ENCODE data around the gene SRSF3.

SRSF3 gene

DNA sequence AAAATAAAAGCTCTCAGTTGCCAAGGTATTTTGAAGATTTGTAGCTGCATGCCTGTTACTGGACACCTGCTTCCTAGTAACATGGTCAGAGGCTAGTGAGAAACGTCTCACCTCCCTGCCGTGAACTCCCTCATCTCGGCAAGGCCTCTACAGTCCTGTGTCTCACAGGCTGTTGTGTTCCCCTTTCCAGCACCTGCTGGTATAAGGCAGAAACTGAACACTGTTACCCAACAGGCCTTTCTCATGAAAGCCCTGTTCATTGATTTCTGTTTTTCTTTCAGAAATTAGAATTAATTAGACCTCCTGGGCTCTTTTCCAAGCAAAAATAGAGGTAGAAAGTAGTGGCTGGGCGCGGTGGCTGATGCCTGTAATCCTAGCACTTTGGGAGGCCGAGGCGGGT is 17.6 kb upstream of the SRSF3 start:
- Histone ChIP-seq H3K9me3 (ENCODE audit: low read length) (0 out of 2 replicates have a peak, but pooled peaks cover 3% of the 10 kb centered on the region), H3K27ac (ENCODE audit: low read depth, low read length, poor library complexity, severe bottlenecking) (no peak overlapping the region), H3K36me3 (ENCODE audit: insufficient read depth, low read length) (no peaks in the 10 kb centered on the region), H3K4me1 (ENCODE audit: insufficient read depth, low read length, severe bottlenecking) (peaks cover 9% of the 10 kb centered on the region), H3F3A (ENCODE audit: insufficient read depth, low read length) (no peaks in the 10 kb centered on the region), H4K20me1 (ENCODE audit: insufficient read depth, low read length) (no peaks in the 10 kb centered on the region), H3K27me3 (ENCODE audit: insufficient read depth, low read length) (no peaks in the 10 kb centered on the region), H3K4me3 (ENCODE audit: low read depth, low read length, poor library complexity, severe bottlenecking) (no peak overlapping the region), H2AFZ (ENCODE audit: low read length) (no peak overlapping the region), H3K79me2 (ENCODE audit: insufficient read depth, low read length) (no peaks in the 10 kb centered on the region), H3K4me2 (ENCODE audit: low read length) (no peak overlapping the region), H3K9ac (ENCODE audit: low read length) (no peak overlapping the region), H3K9me2 (ENCODE audit: low read depth, low read length) (no peaks in the 10 kb centered on the region)
- no peak for TF ChIP-seq EZH2 (IDR thresholded peaks at IDR 0.05; ENCODE audit: borderline replicate concordance, low read length)
- no peak for TF ChIP-seq CTCF (IDR thresholded peaks at IDR 0.05; ENCODE audit: low read length)

DNA sequence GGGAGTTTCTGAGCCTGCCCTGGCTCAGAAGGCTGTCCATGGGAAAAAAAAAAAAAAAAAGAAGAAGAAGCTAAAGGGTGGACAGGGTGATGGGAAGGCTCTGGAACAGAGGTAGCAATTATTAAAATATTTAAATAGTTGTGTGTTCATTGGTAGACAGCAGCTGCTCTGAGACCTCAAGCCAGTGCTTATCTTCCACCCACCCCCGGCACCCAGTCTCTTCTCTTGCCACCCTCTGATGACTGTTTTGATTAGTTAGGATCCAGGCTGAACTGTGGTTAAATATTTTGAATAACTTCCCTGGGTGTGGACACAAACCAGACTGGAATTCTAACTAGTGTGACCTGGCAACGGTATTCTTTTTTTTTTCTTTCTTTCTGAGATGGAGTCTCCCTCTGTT is 16.9 kb upstream of the SRSF3 start:
- H3K4me1 ChIP-seq (ENCODE audit: insufficient read depth, low read length, severe bottlenecking) = peaks cover 9% of the 10 kb centered on the region
- no peaks in the 10 kb centered on the region for H4K20me1 ChIP-seq (ENCODE audit: insufficient read depth, low read length)
- no peak overlapping the region for H3K4me3 ChIP-seq (ENCODE audit: low read depth, low read length, poor library complexity, severe bottlenecking)
- H3K27me3 ChIP-seq (ENCODE audit: insufficient read depth, low read length) = no peaks in the 10 kb centered on the region
- TF ChIP-seq EZH2 (IDR thresholded peaks at IDR 0.05; ENCODE audit: borderline replicate concordance, low read length) (no peak), CTCF (IDR thresholded peaks at IDR 0.05; ENCODE audit: low read length) (no peak)
- H3F3A ChIP-seq (ENCODE audit: insufficient read depth, low read length) = no peaks in the 10 kb centered on the region
- no peaks in the 10 kb centered on the region for H3K79me2 ChIP-seq (ENCODE audit: insufficient read depth, low read length)
- no peaks in the 10 kb centered on the region for H3K9me2 ChIP-seq (ENCODE audit: low read depth, low read length)
- H3K9me3 ChIP-seq (ENCODE audit: low read length) = 0 out of 2 replicates have a peak, but pooled peaks cover 3% of the 10 kb centered on the region
- no peaks in the 10 kb centered on the region for H3K36me3 ChIP-seq (ENCODE audit: insufficient read depth, low read length)
- no peak overlapping the region for H3K27ac ChIP-seq (ENCODE audit: low read depth, low read length, poor library complexity, severe bottlenecking)
- no peak overlapping the region for H2AFZ ChIP-seq (ENCODE audit: low read length)
- H3K9ac ChIP-seq (ENCODE audit: low read length) = no peak overlapping the region
- H3K4me2 ChIP-seq (ENCODE audit: low read length) = no peak overlapping the region

DNA sequence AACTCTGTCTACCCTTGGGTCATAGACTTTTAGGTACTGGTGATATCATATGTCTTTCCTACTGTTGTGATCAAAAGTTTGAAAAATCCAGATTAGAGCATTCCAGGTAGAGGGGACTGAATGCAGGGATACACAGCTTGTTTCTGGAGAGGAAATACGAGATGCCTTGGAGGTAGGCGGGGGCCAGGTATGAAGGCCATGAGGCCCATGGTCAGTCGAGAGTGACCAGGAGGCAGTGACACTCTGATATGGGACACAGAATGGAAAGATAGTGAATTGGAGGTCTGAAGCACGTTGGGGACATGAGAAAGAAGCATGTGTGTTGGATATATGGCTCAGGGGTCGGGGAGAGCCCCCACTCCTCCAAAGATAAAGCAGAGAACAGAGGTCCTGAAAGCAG is 16.1 kb upstream of the SRSF3 start:
- no peaks in the 10 kb centered on the region for H3K9me2 ChIP-seq (ENCODE audit: low read depth, low read length)
- no peak overlapping the region for H3K4me2 ChIP-seq (ENCODE audit: low read length)
- H3K79me2 ChIP-seq (ENCODE audit: insufficient read depth, low read length) = no peaks in the 10 kb centered on the region
- H2AFZ ChIP-seq (ENCODE audit: low read length) = no peak overlapping the region
- no peak overlapping the region for H3K27ac ChIP-seq (ENCODE audit: low read depth, low read length, poor library complexity, severe bottlenecking)
- no peaks in the 10 kb centered on the region for H3F3A ChIP-seq (ENCODE audit: insufficient read depth, low read length)
- 0 out of 2 replicates have a peak, but pooled peaks cover 3% of the 10 kb centered on the region for H3K9me3 ChIP-seq (ENCODE audit: low read length)
- TF ChIP-seq CTCF (IDR thresholded peaks at IDR 0.05; ENCODE audit: low read length) = no peak
- TF ChIP-seq EZH2 (IDR thresholded peaks at IDR 0.05; ENCODE audit: borderline replicate concordance, low read length) = no peak
- peaks cover 9% of the 10 kb centered on the region for H3K4me1 ChIP-seq (ENCODE audit: insufficient read depth, low read length, severe bottlenecking)
- H3K36me3 ChIP-seq (ENCODE audit: insufficient read depth, low read length) = no peaks in the 10 kb centered on the region
- no peak overlapping the region for H3K4me3 ChIP-seq (ENCODE audit: low read depth, low read length, poor library complexity, severe bottlenecking)
- H4K20me1 ChIP-seq (ENCODE audit: insufficient read depth, low read length) = no peaks in the 10 kb centered on the region
- no peaks in the 10 kb centered on the region for H3K27me3 ChIP-seq (ENCODE audit: insufficient read depth, low read length)
- no peak overlapping the region for H3K9ac ChIP-seq (ENCODE audit: low read length)
